Measurements from ENCODE around the gene USH2A. TPM values are rescaled to one million over a fixed set of nuclear protein-coding genes. Genes with fewer than 3 reads are reported as not detected.

USH2A gene
- total RNA-seq, 1 donor from 2014 or later = 0.55 TPM

- Mint-ChIP-seq H3K4me3 (ENCODE audit: low read depth) (no peak overlapping the region), H3K9me3 (ENCODE audit: low read depth) (no peaks in the 10 kb centered on the region), H3K36me3 (ENCODE audit: insufficient read depth) (no peaks in the 10 kb centered on the region), H3K4me1 (ENCODE audit: low read depth) (peaks cover 6% of the 10 kb centered on the region), H3K27me3 (no peaks in the 10 kb centered on the region), H3K27ac (no peak overlapping the region)
- DNase-seq (ENCODE audit: low spot score, unreplicated experiment) = no peak
- TF ChIP-seq CTCF (IDR thresholded peaks at IDR 0.05; ENCODE audit: unreplicated experiment) = no peak
Measured at GRCh38 chr1:216194721-216195120, 228.5 kb downstream of the USH2A start.

- Mint-ChIP-seq H3K36me3 (ENCODE audit: insufficient read depth) (no peaks in the 10 kb centered on the region), H3K27me3 (no peaks in the 10 kb centered on the region), H3K27ac (no peak overlapping the region), H3K9me3 (ENCODE audit: low read depth) (no peaks in the 10 kb centered on the region), H3K4me1 (ENCODE audit: low read depth) (peaks cover 6% of the 10 kb centered on the region), H3K4me3 (ENCODE audit: low read depth) (no peak overlapping the region)
- TF ChIP-seq CTCF (IDR thresholded peaks at IDR 0.05; ENCODE audit: unreplicated experiment) = peak; percentile 26
- DNase-seq (ENCODE audit: low spot score, unreplicated experiment) = no peak
Measured at GRCh38 chr1:216193839-216194443, 229.3 kb downstream of the USH2A start.

GRCh38 chr1:216190438-216190837, 232.8 kb downstream of the USH2A start:
- Mint-ChIP-seq H3K27me3 (no peaks in the 10 kb centered on the region), H3K9me3 (ENCODE audit: low read depth) (peaks cover 3% of the 10 kb centered on the region), H3K36me3 (ENCODE audit: insufficient read depth) (no peaks in the 10 kb centered on the region), H3K27ac (no peak overlapping the region), H3K4me3 (ENCODE audit: low read depth) (no peak overlapping the region), H3K4me1 (ENCODE audit: low read depth) (peaks cover 6% of the 10 kb centered on the region)
- TF ChIP-seq CTCF (IDR thresholded peaks at IDR 0.05; ENCODE audit: unreplicated experiment) = no peak
- DNase-seq (ENCODE audit: low spot score, unreplicated experiment) = no peak

- TF ChIP-seq CTCF (IDR thresholded peaks at IDR 0.05; ENCODE audit: unreplicated experiment) = no peak
- H3K36me3 Mint-ChIP-seq (ENCODE audit: insufficient read depth) = no peaks in the 10 kb centered on the region
- H3K27ac Mint-ChIP-seq = no peak overlapping the region
- no peak overlapping the region for H3K4me3 Mint-ChIP-seq (ENCODE audit: low read depth)
- peaks cover 3% of the 10 kb centered on the region for H3K9me3 Mint-ChIP-seq (ENCODE audit: low read depth)
- H3K27me3 Mint-ChIP-seq = no peaks in the 10 kb centered on the region
- peaks cover 4% of the 10 kb centered on the region for H3K4me1 Mint-ChIP-seq (ENCODE audit: low read depth)
- no peak for DNase-seq (ENCODE audit: low spot score, unreplicated experiment)
Measured at GRCh38 chr1:216186816-216187215, 236.4 kb downstream of the USH2A start.

GRCh38 chr1:216186141-216186540, 237.1 kb downstream of the USH2A start:
- Mint-ChIP-seq H3K27ac (no peak overlapping the region), H3K4me3 (ENCODE audit: low read depth) (no peak overlapping the region), H3K36me3 (ENCODE audit: insufficient read depth) (no peaks in the 10 kb centered on the region), H3K27me3 (no peaks in the 10 kb centered on the region), H3K9me3 (ENCODE audit: low read depth) (peaks cover 3% of the 10 kb centered on the region), H3K4me1 (ENCODE audit: low read depth) (peaks cover 4% of the 10 kb centered on the region)
- DNase-seq (ENCODE audit: low spot score, unreplicated experiment) = no peak
- no peak for TF ChIP-seq CTCF (IDR thresholded peaks at IDR 0.05; ENCODE audit: unreplicated experiment)
